GM19239 (cell line): ENCODE data around the gene CAMTA1.

Experiments used
- DNase-seq: peaks from one replicate; pipeline ENCODE4 v3.0.0; 2011; ENCODE audit warnings: low spot score; ENCODE audit not compliant: insufficient read length
- FAIRE-seq: peaks from 2 replicates; lab custom pipeline; 2011; peaks lifted over from hg19 to GRCh38; lab: Jason Lieb, UNC

CAMTA1 gene

GRCh38 chr1:6989212-6990159 is 204.2 kb downstream of the CAMTA1 start:
- no peak for FAIRE-seq
- no peak for DNase-seq

GRCh38 chr1:6991266-6991665 is 206.0 kb downstream of the CAMTA1 start:
- FAIRE-seq: no peak
- no peak for DNase-seq

GRCh38 chr1:6995789-6996188 is 210.5 kb downstream of the CAMTA1 start:
- DNase-seq: no peak
- FAIRE-seq: no peak

GRCh38 chr1:6996371-6996770 is 211.1 kb downstream of the CAMTA1 start:
- FAIRE-seq (no peak), DNase-seq (no peak)

- FAIRE-seq: no peak
Observed at GRCh38 chr1:6996866-6997265, 211.6 kb downstream of the CAMTA1 start.

GRCh38 chr1:6998267-6998666 is 213.0 kb downstream of the CAMTA1 start:
- no peak for FAIRE-seq
- DNase-seq: no peak

More at GRCh38 chr1:6996866-6997265, 211.6 kb downstream of the CAMTA1 start:
- DNase-seq: no peak

GRCh38 chr1:6999826-7000225 is 214.6 kb downstream of the CAMTA1 start:
- FAIRE-seq (no peak), DNase-seq (no peak)

- DNase-seq: no peak
- no peak for FAIRE-seq
Observed at GRCh38 chr1:7000720-7001119, 215.5 kb downstream of the CAMTA1 start.

GRCh38 chr1:7002728-7003127 is 217.5 kb downstream of the CAMTA1 start:
- FAIRE-seq: no peak
- no peak for DNase-seq

- DNase-seq (no peak), FAIRE-seq (no peak)
Observed at GRCh38 chr1:7003676-7004075, 218.4 kb downstream of the CAMTA1 start.

GRCh38 chr1:7004181-7004580 is 218.9 kb downstream of the CAMTA1 start:
- no peak for DNase-seq
- no peak for FAIRE-seq

- no peak for FAIRE-seq
- DNase-seq: no peak
Observed at GRCh38 chr1:7005762-7006161, 220.5 kb downstream of the CAMTA1 start.

GRCh38 chr1:7006996-7007871 is 222.0 kb downstream of the CAMTA1 start:
- DNase-seq: no peak

GRCh38 chr1:7007902-7008301 is 222.6 kb downstream of the CAMTA1 start:
- no peak for FAIRE-seq
- no peak for DNase-seq

More at GRCh38 chr1:7006996-7007871, 222.0 kb downstream of the CAMTA1 start:
- FAIRE-seq: no peak

- FAIRE-seq (no peak), DNase-seq (no peak)
Observed at GRCh38 chr1:7008331-7008730, 223.1 kb downstream of the CAMTA1 start.

GRCh38 chr1:7008975-7009740 is 223.9 kb downstream of the CAMTA1 start:
- no peak for DNase-seq
- FAIRE-seq: no peak

GRCh38 chr1:7009741-7010525 is 224.7 kb downstream of the CAMTA1 start:
- DNase-seq: no peak
- no peak for FAIRE-seq

- DNase-seq (no peak), FAIRE-seq (no peak)
Observed at GRCh38 chr1:7010534-7011200, 225.4 kb downstream of the CAMTA1 start.

GRCh38 chr1:7011826-7012225 is 226.6 kb downstream of the CAMTA1 start:
- DNase-seq: no peak
- no peak for FAIRE-seq
